K562 (cell line): ENCODE measurements around the gene RCHY1. TPM values are rescaled to one million over a fixed set of nuclear protein-coding genes. Genes with fewer than 3 reads are reported as not detected.

Source experiments
- ATAC-seq: fragments of 200-7000 bp; cut with Tn5 transposase; 3 replicates; pipeline ENCODE4 v1.9.1; 2020; ENCODE audit warnings: moderate library complexity
- Bru-seq: library from RNA; stranded (reverse); fragments of 400-500 nt; gene quantifications from one replicate; lab custom pipeline; 2021; lab: Mats Ljungman, UMichigan
- BruChase-seq, 2 experiments: library from RNA; stranded (reverse); fragments of 400-500 nt; gene quantifications; one replicate each; lab custom pipeline; 2021; lab: Mats Ljungman, UMichigan
- BruUV-seq: library from RNA; stranded (reverse); fragments of 400-500 nt; replicated peaks from 2 replicates; lab custom pipeline; 2021; lab: Mats Ljungman, UMichigan
- CTCF ChIA-PET: fragments of 300-600 bp; formaldehyde crosslinking; extraction: SDS; loops from one replicate; lab custom pipeline; 2021; ENCODE audit warnings: low intra/inter-chr PET ratio; lab: Yijun Ruan, JAX
- POLR2A ChIA-PET: fragments of 300-600, 350-650 bp; sonication (Branson Sonifier 250); formaldehyde crosslinking; extraction: SDS; loops from one replicate; lab custom pipeline; 2021; ENCODE audit warnings: antibody characterized with exemption, inconsistent platforms; lab: Yijun Ruan, JAX
- DNase-seq, 4 experiments: peaks; one replicate each; pipeline versions ENCODE4 v3.0.0 to v3.0.0-alpha.2; 2011 to 2018; ENCODE audit warnings: low spot score in 3 of 4, mixed read lengths in 3 of 4; ENCODE audit errors: extremely low read depth in 1 of 4
- FAIRE-seq: peaks from 2 replicates; lab custom pipeline; 2011; peaks lifted over from hg19 to GRCh38; lab: Jason Lieb, UNC
- H2AFZ ChIP-seq: 2 replicates; pipeline ENCODE4 v1.6.0; 2011; ENCODE audit warnings: low read depth, low read length, control low read depth, inconsistent platforms
- H3K27ac ChIP-seq: fragments of 200-600 bp; 3 replicates; pipeline ENCODE4 v1.8.0; 2011; ENCODE audit warnings: low read depth, mild to moderate bottlenecking, control low read depth, inconsistent platforms, low read length, moderate library complexity, mixed read lengths; ENCODE audit errors: extremely low read depth
- H3K27me3 ChIP-seq, 2 experiments: fragments of 300-600 bp in 1 of 2; 2 replicates in 1 of 2; 3 replicates in 1 of 2; pipeline versions ENCODE4 v1.6.0 to v1.8.0; 2011; ENCODE audit warnings: inconsistent platforms in 2 of 2, low read length in 2 of 2, mild to moderate bottlenecking in 1 of 2, mixed read lengths in 1 of 2, moderate library complexity in 1 of 2; ENCODE audit not compliant: control insufficient read depth in 2 of 2, insufficient read depth in 2 of 2
- H3K36me3 ChIP-seq: fragments of 300-600 bp; 3 replicates; pipeline ENCODE4 v1.8.0; 2011; ENCODE audit warnings: mild to moderate bottlenecking, low read length, inconsistent platforms; ENCODE audit not compliant: control insufficient read depth, insufficient read depth
- H3K4me1 ChIP-seq, 2 experiments: fragments of 200-600 bp in 1 of 2; replicated peaks in 1 of 2; 2 replicates in 1 of 2; 3 replicates in 1 of 2; pipeline versions ENCODE4 v1.5.1 to v1.8.0; 2011; ENCODE audit warnings: inconsistent platforms in 2 of 2, low read length in 2 of 2, mild to moderate bottlenecking in 1 of 2, mixed read lengths in 1 of 2, moderate library complexity in 1 of 2; ENCODE audit not compliant: control insufficient read depth in 2 of 2, insufficient read depth in 2 of 2
- H3K4me2 ChIP-seq: 2 replicates; pipeline ENCODE4 v1.6.1; 2011; ENCODE audit warnings: low read length, control low read depth, inconsistent platforms, mixed read lengths; ENCODE audit not compliant: insufficient read depth
- H3K4me3 ChIP-seq: fragments of 200-600 bp; sonication (generic), shearing (Covaris generic); 2 replicates; pipeline ENCODE4 v1.5.1; 2016; ENCODE audit warnings: control low read depth, inconsistent platforms
- H3K79me2 ChIP-seq: fragments of 200-600 bp; 3 replicates; pipeline ENCODE4 v1.8.0; 2011; ENCODE audit warnings: low read length, inconsistent platforms; ENCODE audit not compliant: control insufficient read depth, insufficient read depth
- H3K9ac ChIP-seq, 2 experiments: 2 replicates each; pipeline versions ENCODE4 v1.6.0 to v1.6.1; 2011; ENCODE audit warnings: low read depth in 2 of 2, low read length in 2 of 2, control low read depth in 1 of 2, inconsistent platforms in 1 of 2, mild to moderate bottlenecking in 1 of 2, mixed read lengths in 1 of 2; ENCODE audit not compliant: insufficient read depth in 1 of 2
- H3K9me1 ChIP-seq: one replicate; pipeline ENCODE4 v1.6.0; 2011; ENCODE audit warnings: inconsistent platforms, mild to moderate bottlenecking, low read length, moderate library complexity; ENCODE audit not compliant: control insufficient read depth, insufficient read depth
- H3K9me3 ChIP-seq: replicated peaks from 2 replicates; pipeline ENCODE4 v1.5.1; 2011; ENCODE audit warnings: low read depth, low read length, inconsistent platforms; ENCODE audit not compliant: control insufficient read depth, insufficient read depth
- H4K20me1 ChIP-seq: replicated peaks from 2 replicates; pipeline ENCODE4 v1.6.1; 2011; ENCODE audit warnings: low read length, inconsistent platforms, mixed read lengths; ENCODE audit not compliant: control insufficient read depth, insufficient read depth
- ARID2 ChIP-seq: fragments of 450-650 bp; IDR thresholded peaks from 2 replicates; pipeline ENCODE4 v1.6.1; 2017; ENCODE audit warnings: antibody characterized with exemption, mild to moderate bottlenecking
- BRF1 ChIP-seq: IDR thresholded peaks from 3 replicates; pipeline ENCODE4 v1.6.1; 2011; ENCODE audit warnings: borderline replicate concordance, mild to moderate bottlenecking; ENCODE audit not compliant: insufficient read length; ENCODE audit errors: extremely low read depth
- CBX3 ChIP-seq, 2 experiments: IDR thresholded peaks; 1 replicate in 1 of 2; 2 replicates in 1 of 2; pipeline ENCODE4 v1.6.1; 2012; ENCODE audit warnings: inconsistent platforms in 2 of 2, low read length in 2 of 2, borderline replicate concordance in 1 of 2, control low read depth in 1 of 2
- CCAR2 ChIP-seq: fragments of 200-400 bp; formaldehyde crosslinking; IDR thresholded peaks from 2 replicates; pipeline ENCODE4 v1.6.1; 2017; ENCODE audit warnings: mild to moderate bottlenecking, low read depth, low read length
- CCNT2 ChIP-seq: IDR thresholded peaks from 2 replicates; pipeline ENCODE4 v1.6.1; 2011; ENCODE audit warnings: borderline replicate concordance, low read depth, mild to moderate bottlenecking, moderate library complexity, mixed read lengths, low read length; ENCODE audit not compliant: insufficient read length; ENCODE audit errors: extremely low read depth
- CHCHD3 ChIP-seq: fragments of 250-450 bp; sonication (Bioruptor Pico); IDR thresholded peaks from 2 replicates; pipeline ENCODE4 v2.1.2; 2022; ENCODE audit warnings: mild to moderate bottlenecking
- DACH1 ChIP-seq: fragments of 450-650 bp; IDR thresholded peaks from 2 replicates; pipeline ENCODE4 v1.6.1; 2018; ENCODE audit not compliant: partially characterized antibody
- GATAD2B ChIP-seq: fragments of 450-650 bp; IDR thresholded peaks from 2 replicates; pipeline ENCODE4 v1.6.1; 2017; ENCODE audit warnings: mild to moderate bottlenecking, borderline replicate concordance
- KLF13 ChIP-seq: fragments of 450-650 bp; IDR thresholded peaks from 2 replicates; pipeline ENCODE4 v1.6.1; 2016; ENCODE audit warnings: missing genetic modification characterization, low read depth, mild to moderate bottlenecking, missing compliant biosample characterization, moderate library complexity, borderline replicate concordance
- NFIX ChIP-seq: fragments of 250-450 bp; sonication (Bioruptor Pico); IDR thresholded peaks from 2 replicates; pipeline ENCODE4 v1.4.0; 2020; ENCODE audit warnings: low read depth, mild to moderate bottlenecking, moderate library complexity
- SETDB1 ChIP-seq: IDR thresholded peaks from one replicate; pipeline ENCODE4 v1.6.1; 2012; ENCODE audit warnings: low read length, control low read depth, inconsistent platforms
- SMAD3 ChIP-seq: fragments of 450-650 bp; formaldehyde crosslinking; conservative IDR thresholded peaks from 2 replicates; pipeline ENCODE4 v1.4.0; 2020; ENCODE audit warnings: mild to moderate bottlenecking
- TRIM28 ChIP-seq: fragments of 450-650 bp; IDR thresholded peaks from 2 replicates; pipeline ENCODE4 v1.6.1; 2017
- ZBTB8A ChIP-seq: fragments of 450-650 bp; IDR thresholded peaks from 2 replicates; pipeline ENCODE4 v1.6.1; 2018; ENCODE audit warnings: mild to moderate bottlenecking, moderate library complexity; ENCODE audit not compliant: partially characterized antibody
- ZNF239 ChIP-seq: fragments of 250-450 bp; sonication (Bioruptor Pico); IDR thresholded peaks from 2 replicates; pipeline ENCODE4 v1.4.0; 2020; ENCODE audit warnings: mild to moderate bottlenecking
- ZNF24 ChIP-seq: fragments of 450-650 bp; IDR thresholded peaks from 2 replicates; pipeline ENCODE4 v1.6.1; 2016
- ZNF764 ChIP-seq: fragments of 250-450 bp; sonication (Bioruptor Pico); IDR thresholded peaks from 2 replicates; pipeline ENCODE4 v1.4.0; 2020; ENCODE audit warnings: low read depth, mild to moderate bottlenecking, moderate library complexity
- WGBS: fragments of 100-300 bp; shearing (Covaris generic); methylation state at CpG from one replicate; pipeline ENCODE4 v1.1.6; 2016; ENCODE audit warnings: low coverage, mixed read lengths; ENCODE audit not compliant: insufficient coverage; ENCODE audit errors: missing lambda C conversion rate; 5-methylcytosine and 5-hydroxymethylcytosine counted together
- in situ Hi-C: fragments of 300-500 bp; cut with MboI; formaldehyde crosslinking; loops from 4 replicates; pipeline ENCODE4 v1.15.0; 2018; ENCODE audit warnings: inconsistent platforms, mixed read lengths
- intact Hi-C: fragments of 100-400 bp; cut with micrococcal nuclease; formaldehyde crosslinking; loops from 2 replicates; pipeline ENCODE4 v1.14.2; 2022
- long read RNA-seq, 3 experiments: library from polyadenylated mRNA in 2 of 3; library from RNA in 1 of 3; unstranded in 2 of 3; stranded (forward) in 1 of 3; transcript quantifications; one replicate each; pipeline ENCODE4 v2.0.0, GENCODE V29; 2019 to 2022
- polyA minus RNA-seq, 3 experiments: library from RNA; depleted of rRNA, polyadenylated mRNA; stranded (reverse); fragments of >200 nt; gene quantifications; 2 replicates each; pipeline ENCODE4 v1.2.3, GENCODE V29; 2011
- polyA plus RNA-seq, 8 experiments: library from polyadenylated mRNA; depleted of rRNA in 4 of 8; stranded (reverse) in 5 of 8; unstranded in 3 of 8; fragments of >200 nt; fragmentation: Nextera tagmentation in 2 of 8; fragmentation: Illumina TruSeq in 1 of 8; extraction: Ambion mirVana in 2 of 8; extraction: Trizol in 1 of 8; gene quantifications; 2 replicates each; pipeline versions ENCODE4 v1.2.1 to v1.2.3, GENCODE V29; 2011 to 2014; ENCODE audit warnings: inconsistent platforms in 1 of 8, missing spikeins in 1 of 8
- total RNA-seq, 7 experiments: library from RNA; depleted of rRNA in 6 of 7; stranded (reverse); fragments of >200 nt in 6 of 7; fragmentation: Illumina TruSeq in 2 of 7; extraction: Trizol in 2 of 7; gene quantifications; 2 replicates each; pipeline versions ENCODE4 v1.2.1 to v1.2.3, GENCODE V29; 2011 to 2021; ENCODE audit warnings: low replicate concordance in 1 of 7

RCHY1 gene
- 13.2 and 35.2 TPM in 2 replicates for total RNA-seq (2011; cell fraction: chromatin; rRNA removed; ENCODE audit: low replicate concordance)
- 4.5 and 8.4 TPM in 2 replicates for total RNA-seq (2011; cell fraction: nucleolus; rRNA removed)
- 18.8 and 26.3 TPM in 2 replicates for total RNA-seq (2011; cell fraction: nucleoplasm; rRNA removed)
- total RNA-seq (2014; rRNA removed) (33.1 and 36.7 TPM in 2 replicates), total RNA-seq (2014; rRNA removed; fragmentation: Illumina TruSeq; extraction: Trizol) (41.5 and 45.1 TPM in 2 replicates), total RNA-seq (2015; rRNA removed; fragmentation: Illumina TruSeq; extraction: Trizol) (24.8 and 27.3 TPM in 2 replicates), total RNA-seq (2021) (41.6 and 45.9 TPM in 2 replicates), polyA plus RNA-seq (2011; rRNA removed) (48.6 and 84.0 TPM in 2 replicates), polyA plus RNA-seq (2014; fragmentation: Illumina TruSeq; extraction: Trizol) (52.2 and 56.6 TPM in 2 replicates), polyA plus RNA-seq (2014; fragmentation: Nextera tagmentation; extraction: Ambion mirVana) (10 to 100 TPM; 71.2 to 85.1 TPM), polyA plus RNA-seq (2014; rRNA removed) (37.3 and 38.2 TPM in 2 replicates), polyA minus RNA-seq (2011; rRNA and poly(A)+ RNA removed) (73.0 and 104 TPM in 2 replicates), Bru-seq, nascent RNA (percentile 92 among the genes with signal in this experiment), BruChase-seq, experiment 1, labeled RNA remaining after a 2-hour chase (percentile 90 among the genes with signal in this experiment), BruChase-seq, experiment 2, labeled RNA remaining after a 6-hour chase (percentile 88 among the genes with signal in this experiment)
- 13.8 and 31.0 TPM in 2 replicates for polyA plus RNA-seq (2011; cell fraction: cytosol; rRNA removed)
- 20.0 and 29.9 TPM in 2 replicates for polyA plus RNA-seq (2011; cell fraction: nucleus; rRNA removed)
- polyA plus RNA-seq (2012): 39.8 and 104 TPM in 2 replicates
- 21.3 and 24.3 TPM in 2 replicates for polyA minus RNA-seq (2011; cell fraction: cytosol; rRNA and poly(A)+ RNA removed)
- 19.4 and 26.2 TPM in 2 replicates for polyA minus RNA-seq (2011; cell fraction: nucleus; rRNA and poly(A)+ RNA removed)
- long read RNA-seq, experiment 1, full-length matches to known transcripts: 140 of 173 reads
- long read RNA-seq, experiment 1, partial matches to known transcripts: 3 of 173 reads
- long read RNA-seq, experiment 1, other reads (novel, unspliced or antisense): 30 of 173 reads
- long read RNA-seq, experiment 2, full-length matches to known transcripts: 10 of 19 reads
- long read RNA-seq, experiment 2, partial matches to known transcripts: 3 of 19 reads
- long read RNA-seq, experiment 2, other reads (novel, unspliced or antisense): 6 of 19 reads
- long read RNA-seq, experiment 3, full-length matches to known transcripts: 48 of 58 reads
- long read RNA-seq, experiment 3, partial matches to known transcripts: 2 of 58 reads
- long read RNA-seq, experiment 3, other reads (novel, unspliced or antisense): 8 of 58 reads

DNA sequence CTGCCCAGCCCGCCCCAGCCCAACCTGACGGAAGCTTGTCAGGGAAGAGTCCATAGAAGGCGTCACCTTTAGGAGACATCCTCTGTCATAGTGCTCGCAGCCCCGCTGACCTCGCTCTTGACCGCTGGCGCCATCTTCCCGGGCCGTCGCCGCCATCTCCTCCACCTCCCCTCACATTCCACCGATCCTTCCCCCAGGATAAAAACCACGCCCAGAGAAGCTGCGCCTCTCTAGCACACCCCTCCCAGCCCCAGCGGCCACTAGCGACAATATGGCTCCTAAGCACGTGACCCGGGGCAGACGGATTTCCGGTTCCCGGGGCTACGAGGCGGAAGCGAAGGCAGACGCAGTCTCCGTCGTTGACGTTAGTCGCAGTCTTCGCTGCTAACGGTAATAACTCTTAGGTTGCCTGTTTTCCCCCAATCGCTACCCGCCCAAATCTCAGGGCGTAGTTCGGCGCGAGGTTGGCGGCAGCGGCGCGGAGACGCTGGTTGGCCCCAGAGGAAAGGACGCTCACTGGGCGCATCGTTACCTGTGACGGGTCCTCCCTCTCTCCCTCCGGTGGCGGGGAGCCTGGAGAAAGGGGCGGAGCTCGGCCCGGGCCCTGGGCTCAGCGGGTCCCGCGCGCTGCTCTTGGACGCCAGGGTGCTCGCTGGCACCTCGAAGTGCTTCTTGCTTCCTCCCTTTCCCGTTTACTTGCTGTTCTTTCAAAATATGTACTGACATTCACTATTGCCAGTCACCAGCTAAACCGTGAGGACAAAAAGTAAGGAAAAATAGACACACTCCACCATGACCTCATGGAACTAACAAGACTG lies at the start of gene RCHY1, which contains the start of gene THAP6:
RCHY1 (minus strand) TSS at position 273 of the 818 bp plus-strand sequence; CDS start at position 156, 117 bp downstream.
THAP6 (plus strand) TSS at position 343 of the 818 bp plus-strand sequence. CDS start 980 bp downstream, outside the sequence.
- Histone ChIP-seq H3K9ac (peak within 1 kb of the TSS; percentile 96 to 97), H3K79me2 (peaks cover 64% of the 10 kb centered on the region), H3K4me1 (peaks cover 0 to 16% of the 10 kb centered on the region in 2 experiments; a peak in 4 of 5 replicates), H3K27ac (peak within 1 kb of the TSS; percentile 95), H3K36me3 (peaks cover 35% of the 10 kb centered on the region), H3K9me3 (peaks cover 6% of the 10 kb centered on the region; the same call in 1 of the 2 replicates), H2AFZ (peak within 1 kb of the TSS; percentile 97), H3K9me1 (no peaks in the 10 kb centered on the region), H3K27me3 (no peaks in the 10 kb centered on the region), H4K20me1 (peaks cover 10% of the 10 kb centered on the region; the same call in 1 of the 2 replicates), H3K4me2 (peak within 1 kb of the TSS; percentile 92), H3K4me3 (peak within 1 kb of the TSS; percentile 56)
- FAIRE-seq (peak; percentile 99), DNase-seq (peak; percentile 84 to 98 (median 88)), ATAC-seq (peak; percentile 93)
- TSS peak; percentile 70 for BruUV-seq
- intact Hi-C loops (loop anchor here (2.0 to 5.0 kb wide), 2 partner anchors 158 to 208 kb away; partner anchors contain the start of genes G3BP2 and USO1), in situ Hi-C loops (no loop called here)
- CTCF ChIA-PET: no interaction called here
- WGBS: under 1% methylated on average over 49 of the region's 61 CpGs
- POLR2A ChIA-PET: interaction anchor here (0.6 to 2.2 kb wide), 10 partner anchors 12 to 157 kb away, joined by 3 to 6 read pairs (median 4); partner anchors contain the start of gene ODAPH
- TF ChIP-seq CHCHD3: no peak
- TF ChIP-seq DACH1: no peak
- TF ChIP-seq GATAD2B: no peak; the same call in 1 of the 2 replicates
- no peak for TF ChIP-seq SETDB1
- TF ChIP-seq BRF1: no peak
- TF ChIP-seq CBX3 (IDR thresholded peaks at IDR 0.05; ENCODE audit: borderline replicate concordance in 1 of 2, low read length in 2 of 2): peak in 1 of 2 experiments; percentile 68; a peak in 2 of 3 replicates
- no peak for TF ChIP-seq CCAR2
- peak; percentile 87 for TF ChIP-seq ZNF24
- no peak for TF ChIP-seq ZNF239
- peak; percentile 34; the same call in 1 of the 2 replicates for TF ChIP-seq KLF13
- no peak for TF ChIP-seq ZNF764 (CRISPR knock-in tag)
- peak; percentile 53 for TF ChIP-seq CCNT2
- TF ChIP-seq ZBTB8A: no peak
- 0 out of 2 replicates have a peak, but pooled peaks have one; percentile 14 for TF ChIP-seq TRIM28
- TF ChIP-seq NFIX (CRISPR knock-in tag): no peak
- no peak for TF ChIP-seq ARID2
- TF ChIP-seq SMAD3 (CRISPR knock-in tag): no peak
